ENCODE data around the gene CERK.

GRCh38 chr22:46677323-46678002 lies 60.6 kb downstream of the CERK start:
- TF ChIP-seq TAF1 (conservative IDR thresholded peaks at IDR 0.05) (no peak), CTCF (IDR thresholded peaks at IDR 0.05; ENCODE audit: low read depth, low read length, missing input control) (no peak), EGR1 (IDR thresholded peaks at IDR 0.05; ENCODE audit: low read depth in 2 of 2) (no peak), YY1 (IDR thresholded peaks at IDR 0.05) (no peak), GABPA (IDR thresholded peaks at IDR 0.05 in 1 of 2, conservative IDR thresholded peaks at IDR 0.05 in 1 of 2) (no peak), FOXA1 (IDR thresholded peaks at IDR 0.05) (no peak), SP1 (IDR thresholded peaks at IDR 0.05) (no peak), ATF3 (IDR thresholded peaks at IDR 0.05) (no peak), MAX (IDR thresholded peaks at IDR 0.05) (no peak), ZBTB33 (IDR thresholded peaks at IDR 0.05) (no peak)
